HL-60 (cell line): Measurements from ENCODE around the gene TCF23.

Experiments
- POLR2AphosphoS5 ChIP-seq: IDR thresholded peaks from 2 replicates; pipeline ENCODE4 v1.6.1; 2012; ENCODE audit warnings: low read depth
- TF ChIP-seq, protein P1 (sequence below): IDR thresholded peaks from one replicate; pipeline ENCODE4 v1.5.1; 2011; ENCODE audit warnings: low read length, control low read depth, inconsistent platforms; ENCODE audit not compliant: insufficient read depth

DNA sequence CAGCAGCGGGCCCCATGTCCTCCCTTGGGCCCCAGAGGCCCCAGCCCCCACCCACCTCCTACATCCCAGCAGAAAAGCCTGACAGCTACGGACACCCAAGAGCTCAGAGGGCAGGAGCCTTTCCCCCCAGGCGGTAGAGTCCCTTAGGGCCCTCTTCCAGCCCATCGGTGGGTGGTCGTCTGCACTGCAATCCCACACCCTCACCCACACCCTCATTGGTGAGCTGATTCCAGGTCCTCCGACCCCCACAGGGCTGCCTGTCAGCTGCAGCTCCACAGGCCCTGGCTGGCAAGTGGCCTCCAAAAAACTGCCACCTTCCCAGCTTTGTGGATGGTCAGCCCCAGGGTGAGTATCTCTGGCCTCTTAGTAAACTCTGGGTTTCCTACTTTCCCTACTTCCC lies 10.5 kb downstream of the TCF23 start:
- TF ChIP-seq, protein P1, sequence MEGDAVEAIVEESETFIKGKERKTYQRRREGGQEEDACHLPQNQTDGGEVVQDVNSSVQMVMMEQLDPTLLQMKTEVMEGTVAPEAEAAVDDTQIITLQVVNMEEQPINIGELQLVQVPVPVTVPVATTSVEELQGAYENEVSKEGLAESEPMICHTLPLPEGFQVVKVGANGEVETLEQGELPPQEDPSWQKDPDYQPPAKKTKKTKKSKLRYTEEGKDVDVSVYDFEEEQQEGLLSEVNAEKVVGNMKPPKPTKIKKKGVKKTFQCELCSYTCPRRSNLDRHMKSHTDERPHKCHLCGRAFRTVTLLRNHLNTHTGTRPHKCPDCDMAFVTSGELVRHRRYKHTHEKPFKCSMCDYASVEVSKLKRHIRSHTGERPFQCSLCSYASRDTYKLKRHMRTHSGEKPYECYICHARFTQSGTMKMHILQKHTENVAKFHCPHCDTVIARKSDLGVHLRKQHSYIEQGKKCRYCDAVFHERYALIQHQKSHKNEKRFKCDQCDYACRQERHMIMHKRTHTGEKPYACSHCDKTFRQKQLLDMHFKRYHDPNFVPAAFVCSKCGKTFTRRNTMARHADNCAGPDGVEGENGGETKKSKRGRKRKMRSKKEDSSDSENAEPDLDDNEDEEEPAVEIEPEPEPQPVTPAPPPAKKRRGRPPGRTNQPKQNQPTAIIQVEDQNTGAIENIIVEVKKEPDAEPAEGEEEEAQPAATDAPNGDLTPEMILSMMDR: no peak
- TF ChIP-seq POLR2AphosphoS5: no peak
